ENCODE results near the gene SULT2B1. TPM values are rescaled to one million over a fixed set of nuclear protein-coding genes. Genes with fewer than 3 reads are reported as not detected.

Gene SULT2B1
- total RNA-seq, 2 experiments from 2014 or later: not detected

GRCh38 chr19:48595833-48596232, 43.9 kb downstream of the SULT2B1 start:
- Histone ChIP-seq H4K20me1 (ENCODE audit: insufficient read depth, low read length) (no peaks in the 10 kb centered on the region), H3K9me3 (ENCODE audit: low read length) (no peaks in the 10 kb centered on the region), H3K27ac (ENCODE audit: low read depth, low read length, poor library complexity, severe bottlenecking) (no peak overlapping the region), H3K4me2 (ENCODE audit: low read length) (no peak overlapping the region), H3K4me1 (ENCODE audit: insufficient read depth, low read length, poor library complexity, severe bottlenecking) (no peaks in the 10 kb centered on the region), H3K36me3 (ENCODE audit: insufficient read depth, low read length) (peaks cover 5% of the 10 kb centered on the region), H3K79me2 (ENCODE audit: insufficient read depth, low read depth, low read length) (no peaks in the 10 kb centered on the region), H3K9me2 (ENCODE audit: insufficient read depth, low read length) (no peaks in the 10 kb centered on the region), H3K4me3 (ENCODE audit: low read depth, low read length, poor library complexity, severe bottlenecking) (no peak overlapping the region), H2AFZ (ENCODE audit: low read length) (no peak overlapping the region)
- DNase-seq (ENCODE audit: low spot score): no peak
- intact Hi-C loops (cut with micrococcal nuclease; ENCODE audit: unreplicated experiment): no loop called here
- ChIA-PET POLR2A (interaction anchor here (0.6 kb wide), 1 partner anchor 636 kb away, joined by 3 read pairs; no protein-coding TSS in a partner anchor), CTCF (ENCODE audit: unreplicated experiment) (no interaction called here)
- no peak for TF ChIP-seq CTCF (conservative IDR thresholded peaks at IDR 0.05; ENCODE audit: low read length)
- TF ChIP-seq EZH2phosphoT487 (IDR thresholded peaks at IDR 0.05; ENCODE audit: borderline replicate concordance, low read depth, low read length): no peak
- BruUV-seq (replicated peaks): no TSS peak

GRCh38 chr19:48596237-48596636, 44.3 kb downstream of the SULT2B1 start:
- no peaks in the 10 kb centered on the region for H3K9me3 ChIP-seq (ENCODE audit: low read length)
- H4K20me1 ChIP-seq (ENCODE audit: insufficient read depth, low read length): no peaks in the 10 kb centered on the region
- intact Hi-C loops (cut with micrococcal nuclease; ENCODE audit: unreplicated experiment): no loop called here
- TF ChIP-seq EZH2phosphoT487 (IDR thresholded peaks at IDR 0.05; ENCODE audit: borderline replicate concordance, low read depth, low read length) (no peak), CTCF (conservative IDR thresholded peaks at IDR 0.05; ENCODE audit: low read length) (no peak)
- no peaks in the 10 kb centered on the region for H3K4me1 ChIP-seq (ENCODE audit: insufficient read depth, low read length, poor library complexity, severe bottlenecking)
- peaks cover 8% of the 10 kb centered on the region for H3K36me3 ChIP-seq (ENCODE audit: insufficient read depth, low read length)
- ChIA-PET POLR2A (interaction anchor here (0.6 kb wide), 1 partner anchor 636 kb away, joined by 3 read pairs; no protein-coding TSS in a partner anchor), CTCF (ENCODE audit: unreplicated experiment) (no interaction called here)
- DNase-seq (ENCODE audit: low spot score): no peak
- H3K9me2 ChIP-seq (ENCODE audit: insufficient read depth, low read length): no peaks in the 10 kb centered on the region
- no peak overlapping the region for H3K27ac ChIP-seq (ENCODE audit: low read depth, low read length, poor library complexity, severe bottlenecking)
- BruUV-seq (replicated peaks): no TSS peak
- H3K4me3 ChIP-seq (ENCODE audit: low read depth, low read length, poor library complexity, severe bottlenecking): no peak overlapping the region
- no peak overlapping the region for H3K4me2 ChIP-seq (ENCODE audit: low read length)
- H3K79me2 ChIP-seq (ENCODE audit: insufficient read depth, low read depth, low read length): no peaks in the 10 kb centered on the region
- H2AFZ ChIP-seq (ENCODE audit: low read length): no peak overlapping the region

- POLR2A ChIA-PET: no interaction called here
Observed at GRCh38 chr19:48596679-48597465, 44.9 kb downstream of the SULT2B1 start.

More at GRCh38 chr19:48596679-48597465, 44.9 kb downstream of the SULT2B1 start:
- Histone ChIP-seq H3K36me3 (ENCODE audit: insufficient read depth, low read length) (peaks cover 8% of the 10 kb centered on the region), H3K9me3 (ENCODE audit: low read length) (no peaks in the 10 kb centered on the region), H2AFZ (ENCODE audit: low read length) (no peak overlapping the region), H3K4me2 (ENCODE audit: low read length) (no peak overlapping the region), H4K20me1 (ENCODE audit: insufficient read depth, low read length) (no peaks in the 10 kb centered on the region), H3K9me2 (ENCODE audit: insufficient read depth, low read length) (no peaks in the 10 kb centered on the region), H3K79me2 (ENCODE audit: insufficient read depth, low read depth, low read length) (no peaks in the 10 kb centered on the region), H3K4me1 (ENCODE audit: insufficient read depth, low read length, poor library complexity, severe bottlenecking) (no peaks in the 10 kb centered on the region), H3K27ac (ENCODE audit: low read depth, low read length, poor library complexity, severe bottlenecking) (no peak overlapping the region), H3K4me3 (ENCODE audit: low read depth, low read length, poor library complexity, severe bottlenecking) (no peak overlapping the region)
- CTCF ChIA-PET (ENCODE audit: unreplicated experiment): no interaction called here
- TF ChIP-seq EZH2phosphoT487 (IDR thresholded peaks at IDR 0.05; ENCODE audit: borderline replicate concordance, low read depth, low read length): no peak
- no peak for DNase-seq (ENCODE audit: low spot score)
- no TSS peak for BruUV-seq (replicated peaks)
- intact Hi-C loops (cut with micrococcal nuclease; ENCODE audit: unreplicated experiment): no loop called here
